DND-41 (cell line): Measurements from ENCODE around the gene USP28.

Experiments
- ATAC-seq: fragments of 200-7000 bp; cut with Tn5 transposase; 3 replicates; pipeline ENCODE4 v1.9.1; 2021; ENCODE audit warnings: low read depth; ENCODE audit not compliant: insufficient read depth
- DNase-seq: peaks from one replicate; pipeline ENCODE4 v3.0.0-alpha.2; 2020
- H2AFZ ChIP-seq: 2 replicates; pipeline ENCODE4 v1.6.0; 2012; ENCODE audit warnings: low read depth, low read length
- H3K27ac ChIP-seq: 2 replicates; pipeline ENCODE4 v1.5.1; 2012; ENCODE audit warnings: low read length, inconsistent platforms
- H3K27me3 ChIP-seq: fragments of 200-600 bp; sonication (generic); 2 replicates; pipeline ENCODE4 v1.6.0; 2012; ENCODE audit warnings: low read length, mild to moderate bottlenecking, inconsistent platforms; ENCODE audit not compliant: insufficient read depth, poor library complexity
- H3K36me3 ChIP-seq: 2 replicates; pipeline ENCODE4 v1.5.1; 2012; ENCODE audit warnings: low read length, inconsistent platforms; ENCODE audit not compliant: insufficient read depth
- H3K4me1 ChIP-seq: 2 replicates; pipeline ENCODE4 v1.5.1; 2012; ENCODE audit warnings: mild to moderate bottlenecking, low read length; ENCODE audit not compliant: insufficient read depth
- H3K4me2 ChIP-seq: 2 replicates; pipeline ENCODE4 v1.6.0; 2012; ENCODE audit warnings: mild to moderate bottlenecking, moderate library complexity, low read length, inconsistent platforms; ENCODE audit not compliant: insufficient read depth
- H3K4me3 ChIP-seq, 2 experiments: fragments of 200-600 bp in 1 of 2; shearing (Covaris generic) in 1 of 2; 2 replicates each; pipeline ENCODE4 v1.5.1; 2012 to 2016; ENCODE audit warnings: inconsistent platforms in 2 of 2, low read length in 2 of 2, mild to moderate bottlenecking in 2 of 2, low read depth in 1 of 2, moderate library complexity in 1 of 2
- H3K79me2 ChIP-seq: 2 replicates; pipeline ENCODE4 v1.6.0; 2012; ENCODE audit warnings: low read length, inconsistent platforms; ENCODE audit not compliant: insufficient read depth
- H3K9ac ChIP-seq: 2 replicates; pipeline ENCODE4 v1.6.0; 2012; ENCODE audit warnings: low read depth, mild to moderate bottlenecking, inconsistent platforms, low read length, moderate library complexity
- H3K9me3 ChIP-seq: 2 replicates; pipeline ENCODE4 v1.5.1; 2012; ENCODE audit warnings: low read length, moderate library complexity, mild to moderate bottlenecking, inconsistent platforms; ENCODE audit not compliant: insufficient read depth, severe bottlenecking
- H4K20me1 ChIP-seq: 2 replicates; pipeline ENCODE4 v1.6.0; 2012; ENCODE audit warnings: low read length; ENCODE audit not compliant: insufficient read depth
- CTCF ChIP-seq: IDR thresholded peaks from 2 replicates; pipeline ENCODE4 v1.5.1; 2012; ENCODE audit warnings: borderline replicate concordance, low read length, moderate library complexity, mild to moderate bottlenecking; ENCODE audit not compliant: poor library complexity, severe bottlenecking; ENCODE audit errors: extremely low read depth
- EZH2 ChIP-seq: IDR thresholded peaks from 3 replicates; pipeline ENCODE4 v1.6.1; 2012; ENCODE audit warnings: borderline replicate concordance, low read depth, mild to moderate bottlenecking, moderate library complexity, low read length, inconsistent platforms; ENCODE audit not compliant: severe bottlenecking

USP28 gene

GRCh38 chr11:113782134-113782533, 93.2 kb downstream of the USP28 start:
- no peak overlapping the region for H3K4me2 ChIP-seq
- H4K20me1 ChIP-seq, result no peaks in the 10 kb centered on the region
- no peak for TF ChIP-seq CTCF
- no peak for TF ChIP-seq EZH2
- DNase-seq (no peak), ATAC-seq (no peak)
- no peaks in the 10 kb centered on the region for H3K4me1 ChIP-seq
- H3K27ac ChIP-seq, result no peak overlapping the region
- no peaks in the 10 kb centered on the region for H3K9me3 ChIP-seq
- no peaks in the 10 kb centered on the region for H3K79me2 ChIP-seq
- no peak overlapping the region for H3K4me3 ChIP-seq
- H3K9ac ChIP-seq, result no peak overlapping the region
- H3K36me3 ChIP-seq, result no peaks in the 10 kb centered on the region
- peaks cover 19% of the 10 kb centered on the region for H3K27me3 ChIP-seq
- no peak overlapping the region for H2AFZ ChIP-seq

- Histone ChIP-seq H4K20me1 (no peaks in the 10 kb centered on the region), H3K36me3 (no peaks in the 10 kb centered on the region), H3K27ac (no peak overlapping the region), H3K4me2 (no peak overlapping the region), H3K4me3 (no peak overlapping the region), H2AFZ (no peak overlapping the region), H3K4me1 (no peaks in the 10 kb centered on the region), H3K79me2 (no peaks in the 10 kb centered on the region), H3K9ac (no peak overlapping the region), H3K27me3 (peaks cover 19% of the 10 kb centered on the region), H3K9me3 (no peaks in the 10 kb centered on the region)
- ATAC-seq (no peak), DNase-seq (no peak)
- TF ChIP-seq CTCF, result no peak
- no peak for TF ChIP-seq EZH2
These were observed 93.7 kb downstream of the USP28 start for GRCh38 chr11:113781682-113782081.

- H3K9ac ChIP-seq, result no peak within 1 kb of the TSS
- no peak within 1 kb of the TSS for H3K4me2 ChIP-seq
- H3K4me1 ChIP-seq, result peaks cover under 1% of the 10 kb centered on the region; the same call in 1 of the 2 replicates
- H3K27ac ChIP-seq, result no peak within 1 kb of the TSS
- H3K4me3 ChIP-seq, result no peak within 1 kb of the TSS
- DNase-seq, result no peak
- peaks cover 19% of the 10 kb centered on the region for H3K27me3 ChIP-seq
- no peak for ATAC-seq
- no peak for TF ChIP-seq CTCF
- no peak for TF ChIP-seq EZH2
- H4K20me1 ChIP-seq, result no peaks in the 10 kb centered on the region
- no peak within 1 kb of the TSS; the same call in 1 of the 2 replicates for H2AFZ ChIP-seq
- no peaks in the 10 kb centered on the region for H3K9me3 ChIP-seq
- H3K79me2 ChIP-seq, result no peaks in the 10 kb centered on the region
- no peaks in the 10 kb centered on the region for H3K36me3 ChIP-seq
These were observed 95.9 kb downstream of the USP28 start, which contains the start of gene CLDN25 for GRCh38 chr11:113779496-113779895. TSS of gene CLDN25 (plus strand) at chr11:113779796. CDS start at chr11:113779796, 0 bp downstream.
